ENCODE measurements around the gene CDC14B. TPM values are rescaled to one million over a fixed set of nuclear protein-coding genes. Genes with fewer than 3 reads are reported as not detected.
A peak's percentile ranks its signal among the peaks of the same experiment; 100 is the strongest.

CDC14B gene
- polyA plus RNA-seq, 2 donors = 1.8 to 2.1 TPM

GRCh38 chr9:96567203-96567700 is 52.4 kb downstream of the CDC14B start:
- Histone ChIP-seq H3K4me3 (ENCODE audit: low read depth in 1 of 2, low read length in 2 of 2) (peak overlapping the region; percentile 69 to 70), H3K27me3 (ENCODE audit: control insufficient read depth in 1 of 2, insufficient read depth in 2 of 2, low read length in 2 of 2) (no peaks in the 10 kb centered on the region), H3K36me3 (ENCODE audit: control insufficient read depth in 2 of 2, insufficient read depth in 2 of 2, low read length in 1 of 2) (no peaks in the 10 kb centered on the region), H3K27ac (ENCODE audit: low read depth in 2 of 2, low read length in 1 of 2) (peak overlapping the region; percentile 74 to 86), H3K9me3 (ENCODE audit: control insufficient read depth in 2 of 2, insufficient read depth in 1 of 2, low read depth in 1 of 2, low read length in 1 of 2) (no peaks in the 10 kb centered on the region), H3K4me1 (ENCODE audit: control insufficient read depth in 2 of 2, insufficient read depth in 2 of 2, low read length in 1 of 2) (peaks cover 0 to 2% of the 10 kb centered on the region in 2 donors)
- 4 to 7% methylated on average over 15 to 20 of the region's 20 CpGs for WGBS, 2 donors

GRCh38 chr9:96566498-96567202 is 53.0 kb downstream of the CDC14B start:
- WGBS, 2 donors = 1 to 2% methylated on average over 23 to 59 of the region's 59 CpGs
- H3K27me3 ChIP-seq (ENCODE audit: control insufficient read depth in 1 of 2, insufficient read depth in 2 of 2, low read length in 2 of 2) = no peaks in the 10 kb centered on the region
- no peaks in the 10 kb centered on the region for H3K36me3 ChIP-seq (ENCODE audit: control insufficient read depth in 2 of 2, insufficient read depth in 2 of 2, low read length in 1 of 2)

GRCh38 chr9:96565671-96566497 is 53.8 kb downstream of the CDC14B start:
- WGBS, 2 donors = 12 to 16% methylated on average over 8 of the region's 8 CpGs
- Histone ChIP-seq H3K27me3 (ENCODE audit: control insufficient read depth in 1 of 2, insufficient read depth in 2 of 2, low read length in 2 of 2) (no peaks in the 10 kb centered on the region), H3K4me3 (ENCODE audit: low read depth in 1 of 2, low read length in 2 of 2) (peak overlapping the region; percentile 69 to 70), H3K4me1 (ENCODE audit: control insufficient read depth in 2 of 2, insufficient read depth in 2 of 2, low read length in 1 of 2) (no peaks in the 10 kb centered on the region), H3K27ac (ENCODE audit: low read depth in 2 of 2, low read length in 1 of 2) (peak overlapping the region; percentile 74 to 86), H3K36me3 (ENCODE audit: control insufficient read depth in 2 of 2, insufficient read depth in 2 of 2, low read length in 1 of 2) (no peaks in the 10 kb centered on the region), H3K9me3 (ENCODE audit: control insufficient read depth in 2 of 2, insufficient read depth in 1 of 2, low read depth in 1 of 2, low read length in 1 of 2) (no peaks in the 10 kb centered on the region)

More at GRCh38 chr9:96566498-96567202, 53.0 kb downstream of the CDC14B start:
- peak overlapping the region; percentile 69 to 70 for H3K4me3 ChIP-seq (ENCODE audit: low read depth in 1 of 2, low read length in 2 of 2)
- no peaks in the 10 kb centered on the region for H3K4me1 ChIP-seq (ENCODE audit: control insufficient read depth in 2 of 2, insufficient read depth in 2 of 2, low read length in 1 of 2)
- H3K9me3 ChIP-seq (ENCODE audit: control insufficient read depth in 2 of 2, insufficient read depth in 1 of 2, low read depth in 1 of 2, low read length in 1 of 2) = no peaks in the 10 kb centered on the region
- H3K27ac ChIP-seq (ENCODE audit: low read depth in 2 of 2, low read length in 1 of 2) = peak overlapping the region; percentile 74 to 86

GRCh38 chr9:96564217-96564616 is 55.4 kb downstream of the CDC14B start:
- Histone ChIP-seq H3K36me3 (ENCODE audit: control insufficient read depth in 2 of 2, insufficient read depth in 2 of 2, low read length in 1 of 2) (no peaks in the 10 kb centered on the region), H3K4me3 (ENCODE audit: low read depth in 1 of 2, low read length in 2 of 2) (no peak overlapping the region), H3K4me1 (ENCODE audit: control insufficient read depth in 2 of 2, insufficient read depth in 2 of 2, low read length in 1 of 2) (no peaks in the 10 kb centered on the region), H3K27me3 (ENCODE audit: control insufficient read depth in 1 of 2, insufficient read depth in 2 of 2, low read length in 2 of 2) (no peaks in the 10 kb centered on the region), H3K9me3 (ENCODE audit: control insufficient read depth in 2 of 2, insufficient read depth in 1 of 2, low read depth in 1 of 2, low read length in 1 of 2) (no peaks in the 10 kb centered on the region), H3K27ac (ENCODE audit: low read depth in 2 of 2, low read length in 1 of 2) (no peak overlapping the region)
- WGBS, 2 donors = 68 to 73% methylated on average over 4 of the region's 4 CpGs

GRCh38 chr9:96559339-96559943 is 60.2 kb downstream of the CDC14B start:
- no peaks in the 10 kb centered on the region for H3K9me3 ChIP-seq (ENCODE audit: control insufficient read depth in 2 of 2, insufficient read depth in 1 of 2, low read depth in 1 of 2, low read length in 1 of 2)
- no peak overlapping the region for H3K27ac ChIP-seq (ENCODE audit: low read depth in 2 of 2, low read length in 1 of 2)
- H3K27me3 ChIP-seq (ENCODE audit: control insufficient read depth in 1 of 2, insufficient read depth in 2 of 2, low read length in 2 of 2) = no peaks in the 10 kb centered on the region
- no peak overlapping the region for H3K4me3 ChIP-seq (ENCODE audit: low read depth in 1 of 2, low read length in 2 of 2)
- H3K4me1 ChIP-seq (ENCODE audit: control insufficient read depth in 2 of 2, insufficient read depth in 2 of 2, low read length in 1 of 2) = no peaks in the 10 kb centered on the region
- H3K36me3 ChIP-seq (ENCODE audit: control insufficient read depth in 2 of 2, insufficient read depth in 2 of 2, low read length in 1 of 2) = no peaks in the 10 kb centered on the region
- 85 to 87% methylated on average over 6 of the region's 6 CpGs for WGBS, 2 donors

- WGBS, 2 donors = 87 to 92% methylated on average over 1 of the region's 1 CpG
Measured at GRCh38 chr9:96557921-96558320, 61.7 kb downstream of the CDC14B start.

GRCh38 chr9:96556701-96557461 is 62.8 kb downstream of the CDC14B start:
- Histone ChIP-seq H3K4me3 (ENCODE audit: low read depth in 1 of 2, low read length in 2 of 2) (no peak overlapping the region), H3K4me1 (ENCODE audit: control insufficient read depth in 2 of 2, insufficient read depth in 2 of 2, low read length in 1 of 2) (no peaks in the 10 kb centered on the region), H3K27me3 (ENCODE audit: control insufficient read depth in 1 of 2, insufficient read depth in 2 of 2, low read length in 2 of 2) (no peaks in the 10 kb centered on the region), H3K9me3 (ENCODE audit: control insufficient read depth in 2 of 2, insufficient read depth in 1 of 2, low read depth in 1 of 2, low read length in 1 of 2) (no peaks in the 10 kb centered on the region), H3K27ac (ENCODE audit: low read depth in 2 of 2, low read length in 1 of 2) (peak overlapping the region in 1 of 2 donors; percentile 1), H3K36me3 (ENCODE audit: control insufficient read depth in 2 of 2, insufficient read depth in 2 of 2, low read length in 1 of 2) (no peaks in the 10 kb centered on the region)
- WGBS, 2 donors = 84 to 89% methylated on average over 15 of the region's 15 CpGs

More at GRCh38 chr9:96557921-96558320, 61.7 kb downstream of the CDC14B start:
- Histone ChIP-seq H3K27ac (ENCODE audit: low read depth in 2 of 2, low read length in 1 of 2) (no peak overlapping the region), H3K27me3 (ENCODE audit: control insufficient read depth in 1 of 2, insufficient read depth in 2 of 2, low read length in 2 of 2) (no peaks in the 10 kb centered on the region), H3K9me3 (ENCODE audit: control insufficient read depth in 2 of 2, insufficient read depth in 1 of 2, low read depth in 1 of 2, low read length in 1 of 2) (no peaks in the 10 kb centered on the region), H3K36me3 (ENCODE audit: control insufficient read depth in 2 of 2, insufficient read depth in 2 of 2, low read length in 1 of 2) (no peaks in the 10 kb centered on the region), H3K4me1 (ENCODE audit: control insufficient read depth in 2 of 2, insufficient read depth in 2 of 2, low read length in 1 of 2) (no peaks in the 10 kb centered on the region), H3K4me3 (ENCODE audit: low read depth in 1 of 2, low read length in 2 of 2) (no peak overlapping the region)

GRCh38 chr9:96555567-96556386 is 63.9 kb downstream of the CDC14B start:
- 71 to 73% methylated on average over 11 of the region's 11 CpGs for whole genome bisulfite sequencing, 2 donors
- Histone ChIP-seq H3K4me3 (ENCODE audit: low read depth in 1 of 2, low read length in 2 of 2) (no peak overlapping the region), H3K27me3 (ENCODE audit: control insufficient read depth in 1 of 2, insufficient read depth in 2 of 2, low read length in 2 of 2) (no peaks in the 10 kb centered on the region), H3K27ac (ENCODE audit: low read depth in 2 of 2, low read length in 1 of 2) (no peak overlapping the region), H3K9me3 (ENCODE audit: control insufficient read depth in 2 of 2, insufficient read depth in 1 of 2, low read depth in 1 of 2, low read length in 1 of 2) (no peaks in the 10 kb centered on the region), H3K36me3 (ENCODE audit: control insufficient read depth in 2 of 2, insufficient read depth in 2 of 2, low read length in 1 of 2) (no peaks in the 10 kb centered on the region), H3K4me1 (ENCODE audit: control insufficient read depth in 2 of 2, insufficient read depth in 2 of 2, low read length in 1 of 2) (no peaks in the 10 kb centered on the region)

All from esophagus (tissue), 2 donors.